8988T (cell line): Measurements from ENCODE around the gene ANKRD40.

Source experiments
- DNase-seq: peaks from one replicate; pipeline ENCODE4 v3.0.0; 2011

The ANKRD40 gene

DNA sequence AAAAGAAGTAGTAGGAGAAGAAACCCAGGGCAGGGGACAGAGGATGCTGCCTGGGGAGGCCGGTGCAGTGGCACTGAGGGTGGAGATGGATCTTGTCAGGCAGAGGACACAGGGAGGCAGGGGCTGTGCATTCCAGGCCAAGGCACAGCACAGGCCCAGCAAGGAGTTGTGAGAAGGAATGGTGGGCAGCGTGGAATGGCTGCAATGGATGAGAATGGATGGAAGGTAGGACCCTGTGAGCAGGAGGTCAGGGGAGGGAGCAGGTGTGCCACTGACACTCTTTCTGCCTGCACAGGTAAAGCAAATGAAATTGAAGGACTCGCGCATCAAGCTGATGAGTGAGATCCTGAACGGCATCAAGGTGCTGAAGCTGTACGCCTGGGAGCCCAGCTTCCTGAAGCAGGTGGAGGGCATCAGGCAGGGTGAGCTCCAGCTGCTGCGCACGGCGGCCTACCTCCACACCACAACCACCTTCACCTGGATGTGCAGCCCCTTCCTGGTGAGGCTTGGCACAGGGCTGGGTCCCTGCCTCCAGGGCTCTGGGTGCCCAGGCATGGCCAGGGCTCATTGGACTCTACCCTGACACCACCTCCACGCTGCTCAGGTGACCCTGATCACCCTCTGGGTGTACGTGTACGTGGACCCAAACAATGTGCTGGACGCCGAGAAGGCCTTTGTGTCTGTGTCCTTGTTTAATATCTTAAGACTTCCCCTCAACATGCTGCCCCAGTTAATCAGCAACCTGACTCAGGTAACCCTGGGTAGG, 40.3 kb downstream of the ANKRD40 start:
- no peak for DNase-seq

DNA sequence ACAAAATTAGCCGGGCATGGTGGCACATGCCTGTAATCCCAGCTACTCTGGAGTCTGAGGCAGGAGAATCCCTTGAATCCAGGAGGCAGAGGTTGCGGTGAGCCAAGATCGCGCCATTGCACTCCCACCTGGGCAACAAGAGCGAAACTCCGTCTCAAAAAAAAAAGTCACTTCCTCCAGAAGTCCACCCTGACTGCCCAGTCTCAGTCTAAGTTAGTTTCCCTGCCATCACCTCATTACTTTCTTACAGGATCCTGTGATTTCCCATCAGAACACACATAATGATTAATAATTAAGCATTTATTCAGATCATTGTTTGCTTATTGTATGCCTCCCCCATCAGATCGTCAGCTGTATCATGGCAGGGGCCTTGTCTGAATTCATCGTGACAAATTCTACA, 41.4 kb downstream of the ANKRD40 start:
- no peak for DNase-seq

DNA sequence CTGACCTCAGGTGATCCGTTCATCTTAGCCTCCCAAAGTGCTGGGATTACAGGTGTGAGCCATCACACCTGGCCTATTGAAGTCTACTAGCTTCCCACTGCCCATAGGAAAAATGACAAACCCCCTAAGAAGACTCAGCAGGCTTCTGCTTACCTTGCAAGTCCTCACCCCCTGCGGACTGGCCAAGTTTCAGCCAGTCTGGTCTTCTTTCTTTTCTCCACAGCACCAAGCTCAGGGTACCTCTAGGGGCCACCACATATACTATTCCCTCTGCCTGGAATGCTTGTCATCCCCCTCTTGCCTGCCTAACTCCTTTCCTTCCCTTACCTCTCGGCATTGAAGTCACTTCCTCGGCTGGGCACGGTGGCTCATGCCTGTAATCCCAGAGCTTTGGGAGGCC, 41.9 kb downstream of the ANKRD40 start:
- no peak for DNase-seq

DNA sequence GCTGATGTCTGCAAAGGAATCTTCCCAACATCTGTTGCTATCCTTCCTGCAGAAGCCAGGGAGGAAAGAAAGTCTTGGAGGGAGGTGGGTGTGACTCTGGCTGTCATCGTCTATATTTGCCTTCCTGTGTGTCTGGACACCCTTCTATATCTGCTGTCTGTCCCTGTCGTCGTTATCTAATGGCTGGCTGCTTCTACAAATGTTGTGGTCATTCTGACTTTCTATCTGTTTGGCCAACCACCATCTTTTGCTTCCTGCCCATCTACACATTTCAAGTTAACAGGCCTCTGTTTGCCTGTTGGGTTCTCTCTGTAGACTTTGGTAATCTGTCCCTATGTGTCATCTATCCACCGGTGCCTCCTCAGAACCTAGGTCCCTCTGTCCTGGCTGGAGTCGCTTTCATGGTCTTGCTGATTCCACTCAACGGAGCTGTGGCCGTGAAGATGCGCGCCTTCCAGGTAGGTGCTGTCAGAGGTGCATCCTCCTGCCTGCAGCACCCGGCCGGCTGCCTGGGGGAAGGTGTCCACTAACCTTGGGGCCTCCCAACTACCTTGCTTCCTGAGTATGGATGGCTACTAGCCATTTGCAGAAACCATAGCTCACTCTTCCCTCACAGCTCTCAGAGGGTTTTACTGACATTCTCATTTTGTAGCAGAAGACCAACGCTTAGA, 42.8 kb downstream of the ANKRD40 start:
- DNase-seq, result no peak

DNA sequence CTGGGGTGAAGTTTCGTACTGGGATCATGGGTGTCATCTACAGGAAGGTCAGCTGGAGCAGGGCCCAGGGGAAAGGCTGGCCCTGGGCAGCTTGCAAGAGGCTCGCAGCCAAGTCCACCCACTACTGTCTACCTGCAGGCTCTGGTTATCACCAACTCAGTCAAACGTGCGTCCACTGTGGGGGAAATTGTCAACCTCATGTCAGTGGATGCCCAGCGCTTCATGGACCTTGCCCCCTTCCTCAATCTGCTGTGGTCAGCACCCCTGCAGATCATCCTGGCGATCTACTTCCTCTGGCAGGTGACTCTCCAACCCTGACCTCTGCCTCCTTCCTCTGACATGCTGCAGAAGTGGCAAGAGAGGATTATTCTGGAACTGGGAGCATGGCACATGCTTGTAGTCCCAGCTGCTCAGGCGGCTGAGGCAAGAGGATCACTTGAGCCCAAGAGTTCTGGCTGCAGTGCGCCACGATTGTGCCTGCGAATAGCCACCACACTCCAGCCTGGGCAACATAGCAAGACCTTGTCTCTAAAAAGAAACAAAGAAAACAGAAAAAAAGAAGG, 43.8 kb downstream of the ANKRD40 start:
- DNase-seq, result no peak

DNA sequence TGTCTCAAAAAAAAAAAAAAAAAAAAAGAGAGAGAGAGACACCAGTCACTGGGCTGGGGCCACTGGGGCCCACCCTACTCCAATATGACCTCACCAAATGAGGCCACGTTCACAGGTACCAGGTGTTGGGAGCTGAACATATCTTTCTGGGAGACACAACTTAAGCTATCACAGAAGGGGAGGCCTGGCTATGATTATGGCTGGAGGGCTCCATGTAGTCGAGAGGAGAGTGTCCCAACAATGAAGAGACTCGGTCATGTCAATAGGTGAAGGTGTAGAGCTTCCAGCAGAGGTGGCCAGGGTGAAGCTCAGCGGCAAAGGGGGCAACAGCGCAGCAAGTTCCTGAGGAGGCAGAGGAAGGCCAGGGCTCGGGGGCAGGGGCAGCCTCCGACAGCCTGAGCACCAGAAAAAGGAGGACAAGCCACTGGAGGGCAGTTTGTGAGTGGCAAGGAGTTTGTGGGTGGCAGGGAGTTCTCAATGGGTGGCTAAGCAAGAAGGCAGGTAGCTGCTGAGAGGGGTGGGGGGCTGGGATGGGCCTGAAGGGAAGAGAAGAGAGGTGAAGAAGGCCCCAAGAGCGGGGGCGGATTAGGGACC, 45.0 kb downstream of the ANKRD40 start:
- DNase-seq, result no peak

DNA sequence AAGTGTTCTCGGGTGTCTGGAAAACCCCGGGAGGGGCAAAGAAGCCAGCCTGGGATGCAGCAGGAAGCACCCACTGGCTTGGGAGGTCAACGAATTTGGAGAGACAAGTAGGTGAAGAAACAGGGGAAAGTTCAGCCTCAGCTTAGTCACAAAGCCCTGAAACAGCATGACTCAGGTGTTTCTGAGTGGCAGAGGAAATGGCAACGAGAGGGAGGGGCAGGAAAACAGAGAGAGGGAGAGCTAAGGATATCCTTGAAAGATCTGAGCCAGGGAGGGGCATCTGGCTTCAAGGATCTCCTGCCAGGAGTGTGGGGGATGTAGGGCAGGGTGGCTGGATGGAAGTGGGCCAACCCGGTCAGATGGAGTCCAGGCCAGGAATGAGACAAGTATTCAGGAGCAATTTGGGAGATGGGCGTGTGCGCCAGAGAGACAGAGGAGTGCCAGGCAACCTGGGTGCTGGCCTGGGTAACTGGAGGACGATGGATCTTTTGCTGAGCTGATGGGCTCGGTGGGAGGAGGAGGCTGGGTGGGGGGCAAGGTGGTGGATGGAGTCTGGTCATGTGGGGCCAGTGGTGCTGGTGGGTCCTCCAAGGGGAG, 45.8 kb downstream of the ANKRD40 start:
- peak; percentile 93 for DNase-seq

DNA sequence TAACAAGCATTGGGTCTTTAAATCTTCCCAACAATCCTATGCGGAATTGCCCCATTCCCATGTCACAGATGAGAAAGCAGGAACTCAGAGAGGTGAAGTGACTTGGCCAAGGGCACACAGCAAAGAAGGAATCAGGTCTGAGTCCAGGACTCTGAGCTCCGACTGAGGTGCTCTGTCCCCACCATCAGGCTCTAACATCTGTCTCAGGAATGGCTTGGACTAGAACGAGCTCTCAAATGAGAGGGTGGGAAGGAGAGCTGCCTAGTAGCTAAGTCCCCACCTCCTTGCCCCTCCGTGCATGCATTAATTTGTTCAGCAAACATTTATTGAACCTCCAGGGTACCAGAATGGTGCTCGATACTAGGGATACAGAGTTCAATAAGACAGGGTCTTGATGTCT, 46.4 kb downstream of the ANKRD40 start:
- no peak for DNase-seq

DNA sequence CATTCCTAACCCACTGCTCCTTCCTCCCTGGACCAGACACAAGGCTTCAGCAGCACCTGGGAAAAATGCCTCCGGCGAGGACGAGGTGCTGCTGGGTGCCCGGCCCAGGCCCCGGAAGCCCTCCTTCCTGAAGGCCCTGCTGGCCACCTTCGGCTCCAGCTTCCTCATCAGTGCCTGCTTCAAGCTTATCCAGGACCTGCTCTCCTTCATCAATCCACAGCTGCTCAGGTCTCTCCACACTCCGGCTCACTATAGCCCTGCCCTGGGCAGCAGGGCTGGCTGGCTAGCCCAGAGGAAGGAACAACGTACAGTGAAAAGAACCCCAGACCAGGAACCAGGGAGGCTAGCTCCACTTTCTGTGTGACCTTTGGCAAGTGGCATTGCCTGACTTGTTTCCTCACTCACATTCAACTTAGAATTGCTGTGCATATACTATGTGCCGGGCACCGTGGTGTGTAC, 46.8 kb downstream of the ANKRD40 start:
- DNase-seq, result no peak

DNA sequence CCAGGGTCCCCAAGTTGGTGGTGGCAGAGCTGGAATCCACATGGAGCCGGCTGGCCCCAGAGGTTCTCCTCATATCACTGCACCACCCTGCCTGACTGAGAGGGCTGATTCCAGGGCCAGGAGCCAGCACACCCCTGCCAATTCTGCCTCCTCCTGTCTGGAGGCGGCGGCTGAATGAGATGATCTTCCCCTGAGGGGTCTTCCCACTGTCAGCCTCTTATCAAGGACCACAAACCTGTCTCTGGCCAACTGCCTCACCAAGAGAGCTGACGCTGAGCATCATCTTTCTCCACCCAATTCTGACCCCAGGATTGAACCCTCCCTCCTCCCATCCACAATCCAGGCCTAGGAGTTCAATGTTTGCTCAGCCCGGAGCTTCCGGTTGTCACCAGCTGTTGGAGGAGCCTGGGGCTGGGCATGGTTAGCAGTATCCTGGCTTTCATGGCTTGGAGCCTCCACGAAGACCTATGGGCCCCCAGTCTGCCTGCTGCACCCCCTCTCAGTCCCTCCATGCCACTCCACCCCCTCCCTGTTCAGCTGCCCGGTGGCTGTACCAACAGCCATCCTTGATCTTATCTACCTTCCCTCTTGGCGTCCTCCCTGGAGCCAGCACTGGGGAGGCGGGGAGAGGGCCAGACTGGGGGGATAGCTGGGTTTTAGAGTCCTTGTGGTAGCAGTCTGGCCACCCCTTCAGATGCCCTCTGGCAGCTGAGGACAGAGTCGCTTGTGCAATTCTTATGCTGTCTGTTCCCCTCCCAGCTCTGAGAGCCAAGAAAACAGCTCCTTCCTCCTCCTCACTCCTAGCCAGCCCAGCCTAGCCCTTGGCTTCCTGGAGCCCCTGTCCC, 47.5 kb downstream of the ANKRD40 start:
- no peak for DNase-seq

DNA sequence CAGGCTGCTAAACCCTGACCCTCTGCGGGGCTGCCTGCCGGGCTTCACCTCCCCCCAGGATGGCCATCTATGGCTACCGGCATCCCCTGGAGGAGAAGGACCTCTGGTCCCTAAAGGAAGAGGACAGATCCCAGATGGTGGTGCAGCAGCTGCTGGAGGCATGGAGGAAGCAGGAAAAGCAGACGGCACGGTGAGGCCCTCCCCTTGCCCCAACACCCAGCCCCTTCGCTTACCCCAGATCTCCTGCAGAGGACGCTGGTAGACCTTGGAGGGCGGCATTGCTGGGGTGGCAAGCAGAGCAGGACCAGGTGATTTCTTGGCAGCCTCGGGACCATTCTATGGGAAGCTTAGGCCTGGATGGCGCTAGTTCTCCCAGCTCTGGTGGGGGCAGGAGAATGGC, 48.5 kb downstream of the ANKRD40 start:
- no peak for DNase-seq

DNA sequence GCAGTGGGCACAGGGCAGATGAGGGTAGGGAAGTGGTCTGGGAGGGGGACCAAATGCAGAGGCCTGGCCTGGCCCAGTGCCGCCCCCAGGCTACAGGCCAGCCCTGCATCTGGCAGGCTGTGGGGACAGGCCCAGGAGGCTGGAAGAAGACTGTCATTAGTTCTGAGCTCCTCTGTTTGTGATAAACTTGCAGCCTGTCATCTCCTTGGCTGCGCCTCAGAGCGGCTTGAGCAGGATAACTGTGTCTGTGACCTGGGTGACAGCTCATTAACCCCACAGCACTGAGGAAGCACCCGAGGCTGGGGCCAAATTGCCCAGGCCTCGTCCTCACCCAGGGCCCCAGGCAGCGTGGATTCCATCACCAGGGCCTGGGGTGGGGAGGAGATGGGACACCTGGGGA, 49.1 kb downstream of the ANKRD40 start:
- DNase-seq, result no peak

DNA sequence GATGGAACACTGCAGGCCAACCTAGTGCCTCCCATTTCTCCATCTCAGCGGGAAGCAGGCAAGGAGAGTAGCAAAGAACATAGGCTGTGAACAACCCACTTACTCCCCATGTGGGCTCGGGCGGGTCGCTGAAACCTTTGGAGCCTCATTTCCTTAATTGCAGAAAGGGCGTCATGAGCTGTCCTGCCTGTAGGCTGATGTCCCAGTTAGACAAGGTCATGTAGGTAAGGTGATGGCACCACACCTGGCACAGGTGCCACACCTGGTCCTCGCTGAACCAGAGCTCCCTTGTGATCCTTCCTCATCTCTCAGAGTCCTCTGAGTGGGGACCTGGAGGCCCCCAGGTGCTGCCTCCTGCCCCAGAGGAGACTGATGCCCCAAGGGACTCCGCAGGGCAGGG, 50.1 kb downstream of the ANKRD40 start:
- DNase-seq, result no peak

DNA sequence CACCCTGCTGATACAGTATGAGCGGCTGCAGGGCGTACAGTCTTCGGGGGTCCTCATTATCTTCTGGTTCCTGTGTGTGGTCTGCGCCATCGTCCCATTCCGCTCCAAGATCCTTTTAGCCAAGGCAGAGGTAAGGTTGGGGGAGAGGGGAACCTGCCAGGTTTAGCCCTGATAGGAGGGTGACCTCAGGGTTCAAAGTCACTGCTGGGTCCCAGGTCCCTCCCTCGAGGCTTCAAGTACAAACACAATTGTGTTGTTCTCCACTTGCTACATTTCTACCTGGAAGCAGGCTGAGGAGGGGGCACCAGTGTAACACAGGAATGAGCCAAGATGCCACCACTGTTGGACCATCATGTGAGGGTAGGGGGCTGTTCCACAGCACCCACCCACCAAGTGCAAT, 50.7 kb downstream of the ANKRD40 start:
- DNase-seq, result no peak

DNA sequence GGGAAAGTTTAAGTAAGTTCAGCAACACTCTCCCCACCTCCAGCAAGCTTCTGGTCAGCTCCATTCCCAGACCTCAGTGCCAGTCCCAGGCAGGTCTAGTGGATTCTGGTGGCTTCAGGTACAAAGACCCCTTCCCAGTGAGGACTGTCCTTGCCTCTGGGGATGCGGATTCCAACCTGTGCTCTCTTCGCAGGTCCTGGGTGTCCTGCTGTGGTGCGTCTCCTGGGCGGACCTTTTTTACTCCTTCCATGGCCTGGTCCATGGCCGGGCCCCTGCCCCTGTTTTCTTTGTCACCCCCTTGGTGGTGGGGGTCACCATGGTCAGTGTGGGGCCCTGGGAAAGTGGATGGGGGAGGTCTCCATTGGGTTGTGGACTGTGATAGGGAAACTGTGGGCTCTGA, 51.2 kb downstream of the ANKRD40 start:
- no peak for DNase-seq

DNA sequence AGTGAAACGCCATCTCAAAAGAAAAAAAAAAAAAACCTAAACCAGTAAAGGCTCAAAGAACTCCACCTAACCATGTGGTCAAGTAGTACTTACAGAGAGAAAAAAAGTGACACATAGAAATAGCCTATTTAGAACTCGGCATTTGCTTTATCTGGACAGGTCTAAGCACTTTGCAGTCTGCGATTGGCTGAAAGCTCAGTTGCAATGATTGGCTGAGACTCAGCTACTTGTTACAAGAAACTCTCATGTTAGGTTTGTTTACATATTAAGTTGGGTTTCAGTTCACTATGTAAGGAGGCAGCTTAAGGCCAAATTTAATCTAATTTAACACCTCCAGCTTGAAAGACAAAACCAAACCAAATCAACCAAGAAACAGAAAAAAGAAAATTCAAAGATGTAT, 54.0 kb downstream of the ANKRD40 start:
- DNase-seq, result no peak

DNA sequence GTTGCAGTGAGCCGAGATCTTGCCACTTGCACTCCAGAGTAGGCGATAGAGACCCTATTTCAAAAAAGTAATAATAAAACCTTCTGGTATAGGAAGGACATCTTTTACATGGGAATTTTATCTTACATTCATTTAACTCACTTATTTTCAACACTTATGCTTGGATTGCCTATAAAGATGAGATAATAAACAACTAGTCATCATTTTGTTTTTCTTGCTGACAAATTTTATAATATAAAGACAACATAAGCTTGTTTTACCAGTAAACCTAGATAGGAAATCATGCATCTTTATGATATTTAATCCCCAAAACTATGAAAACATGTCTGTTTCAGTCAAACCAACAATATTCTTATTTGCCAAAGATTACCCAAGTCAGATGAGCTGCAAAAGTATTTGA, 56.1 kb downstream of the ANKRD40 start:
- no peak for DNase-seq

DNA sequence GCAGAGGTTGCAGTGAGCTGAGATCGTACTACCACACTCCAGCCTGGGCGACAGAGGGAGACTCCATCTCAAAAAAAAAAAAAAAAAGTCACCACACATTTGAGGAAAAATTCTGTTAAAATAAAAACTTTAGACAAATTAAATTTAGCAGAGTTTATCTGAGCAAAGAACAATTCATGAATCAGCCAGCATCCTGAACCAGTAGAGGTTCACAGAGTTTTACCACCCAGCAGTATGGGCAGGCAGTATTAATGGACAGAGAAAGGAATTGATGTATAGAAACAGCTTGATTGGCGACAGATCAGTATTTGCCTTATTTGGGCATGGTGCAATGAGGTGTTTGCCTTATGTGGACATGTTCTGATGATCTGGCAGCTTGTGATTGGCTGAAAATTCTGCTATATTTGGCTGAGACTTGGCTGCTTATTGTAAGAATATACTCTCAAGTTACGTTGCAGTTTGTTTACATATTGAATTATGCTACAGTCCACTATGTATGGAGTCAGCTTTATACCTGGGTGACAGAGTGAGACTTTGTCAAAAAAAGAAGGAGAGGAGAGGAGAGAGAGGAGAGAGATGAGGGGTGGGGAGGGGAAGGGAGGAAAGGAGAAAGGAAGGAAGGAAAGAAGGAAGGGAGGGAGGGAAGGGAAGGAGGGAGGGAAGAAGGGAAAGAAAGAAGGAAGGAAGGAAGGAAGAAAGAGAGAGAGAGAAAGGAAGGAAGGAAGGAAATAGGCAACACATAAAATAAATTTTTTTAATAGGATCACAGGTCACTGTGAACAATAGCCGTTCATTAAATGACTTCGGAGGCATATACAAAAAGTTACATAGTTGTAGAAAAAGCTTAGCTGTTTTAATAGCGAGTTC, 58.4 kb downstream of the ANKRD40 start:
- no peak for DNase-seq

DNA sequence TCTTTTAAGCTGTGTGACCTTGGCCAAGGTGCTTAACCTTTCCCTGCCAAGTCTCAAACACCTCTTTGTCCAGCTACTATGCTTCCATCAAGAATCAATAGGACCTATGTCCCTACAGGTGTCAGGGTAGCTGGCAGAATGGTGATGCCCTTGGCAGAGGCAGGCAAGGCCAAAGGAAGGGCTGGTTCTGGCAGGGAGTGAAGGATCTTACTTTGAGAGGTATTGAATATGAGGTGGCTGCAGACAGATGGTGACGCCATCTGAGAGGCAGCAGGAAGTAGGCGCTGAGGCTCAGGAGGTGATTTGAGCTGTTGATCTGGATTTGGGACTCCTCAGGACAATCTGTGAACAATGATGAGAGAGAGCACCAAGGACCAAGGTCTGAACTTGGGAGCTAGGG, 60.5 kb downstream of the ANKRD40 start:
- no peak for DNase-seq

DNA sequence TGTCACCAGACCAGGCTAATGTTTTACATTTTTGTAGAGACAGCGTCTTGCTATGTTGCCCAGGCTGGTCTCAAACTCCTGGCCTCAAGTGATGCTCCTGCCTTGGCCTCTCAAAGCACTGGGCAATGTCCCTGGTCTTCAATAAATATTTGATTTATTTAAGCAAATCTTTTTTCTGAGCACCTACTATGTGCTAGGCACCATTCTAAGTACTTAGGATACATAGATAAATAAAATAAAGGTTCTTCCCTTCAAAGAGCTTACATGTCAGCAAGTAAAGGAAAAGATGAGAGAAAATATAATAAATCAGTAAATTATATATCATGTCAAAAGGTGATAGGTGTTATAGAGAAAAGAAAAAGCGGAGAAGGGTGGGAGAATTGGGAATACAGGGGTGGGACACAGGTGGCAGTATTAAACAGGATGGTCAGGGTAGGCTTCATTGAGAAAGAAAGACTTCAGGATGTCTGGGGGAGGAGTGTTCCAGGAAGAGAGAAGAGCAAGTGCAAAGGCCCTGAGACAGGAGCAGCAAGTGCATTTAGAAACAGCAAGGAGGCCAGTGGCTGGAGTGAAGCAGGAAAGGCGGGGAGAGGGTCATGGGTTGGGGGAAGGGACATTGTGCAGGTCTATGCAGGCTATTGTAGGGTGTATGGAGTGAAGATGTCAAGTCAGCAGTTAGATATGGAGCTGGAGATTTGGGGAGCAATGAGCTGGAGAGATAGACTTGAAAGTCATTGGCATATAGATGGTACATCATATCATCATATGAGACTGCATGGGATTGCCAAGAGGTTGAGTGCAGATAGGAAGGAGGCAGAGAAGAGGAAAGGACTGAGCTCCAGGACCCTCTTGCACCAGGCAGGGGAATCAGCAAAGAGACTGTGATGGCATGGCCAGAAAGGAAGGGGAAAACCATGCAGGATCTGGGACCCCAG, 61.7 kb downstream of the ANKRD40 start:
- DNase-seq, result no peak
